Astrocyte (in vitro differentiated cells and primary cell): ENCODE measurements around the gene PACRG. TPM values are rescaled to one million over a fixed set of nuclear protein-coding genes. Genes with fewer than 3 reads are reported as not detected.

ENCODE experiments used
- DNase-seq: peaks from one replicate; pipeline ENCODE4 v3.0.0-alpha.2; 2010; ENCODE audit warnings: low read depth
- FAIRE-seq: peaks from 2 replicates; lab custom pipeline; 2011; peaks lifted over from hg19 to GRCh38; lab: Jason Lieb, UNC
- H2AFZ ChIP-seq: 2 replicates; pipeline ENCODE4 v1.6.0; 2012; ENCODE audit warnings: low read depth, low read length, inconsistent platforms
- H3K27ac ChIP-seq: 2 replicates; pipeline ENCODE4 v1.5.1; 2011; ENCODE audit warnings: low read depth, low read length, inconsistent platforms
- H3K27me3 ChIP-seq: 2 replicates; pipeline ENCODE4 v1.6.0; 2011; ENCODE audit warnings: low read length, inconsistent platforms; ENCODE audit not compliant: insufficient read depth
- H3K36me3 ChIP-seq: 2 replicates; pipeline ENCODE4 v1.5.1; 2011; ENCODE audit warnings: low read length, inconsistent platforms; ENCODE audit not compliant: insufficient read depth
- H3K4me1 ChIP-seq: 2 replicates; pipeline ENCODE4 v1.5.1; 2011; ENCODE audit warnings: low read length, inconsistent platforms; ENCODE audit not compliant: insufficient read depth
- H3K4me2 ChIP-seq: 2 replicates; pipeline ENCODE4 v1.6.0; 2012; ENCODE audit warnings: low read length, inconsistent platforms
- H3K4me3 ChIP-seq: 2 replicates; pipeline ENCODE4 v1.5.1; 2011; ENCODE audit warnings: low read depth, mild to moderate bottlenecking, low read length, inconsistent platforms; ENCODE audit not compliant: insufficient read depth
- H3K79me2 ChIP-seq: 2 replicates; pipeline ENCODE4 v1.6.0; 2012; ENCODE audit warnings: mild to moderate bottlenecking, low read length, inconsistent platforms; ENCODE audit not compliant: insufficient read depth
- H3K9ac ChIP-seq: 2 replicates; pipeline ENCODE4 v1.6.0; 2012; ENCODE audit warnings: mild to moderate bottlenecking, low read length, inconsistent platforms
- H3K9me3 ChIP-seq: 2 replicates; pipeline ENCODE4 v1.5.1; 2012; ENCODE audit warnings: low read depth, mild to moderate bottlenecking, low read length, inconsistent platforms; ENCODE audit not compliant: insufficient read depth
- H4K20me1 ChIP-seq: 2 replicates; pipeline ENCODE4 v1.6.0; 2012; ENCODE audit warnings: low read length, inconsistent platforms; ENCODE audit not compliant: insufficient read depth
- H3K27ac Mint-ChIP-seq: one replicate; pipeline ENCODE4 v1.8.0; 2021; ENCODE audit warnings: mild to moderate bottlenecking, mixed read lengths; ENCODE audit not compliant: unreplicated experiment
- H3K27me3 Mint-ChIP-seq: one replicate; pipeline ENCODE4 v1.8.0; 2021; ENCODE audit warnings: low read depth, mixed read lengths; ENCODE audit not compliant: unreplicated experiment
- H3K36me3 Mint-ChIP-seq: one replicate; pipeline ENCODE4 v1.8.0; 2021; ENCODE audit warnings: low read depth, mixed read lengths; ENCODE audit not compliant: unreplicated experiment
- H3K4me1 Mint-ChIP-seq: one replicate; pipeline ENCODE4 v1.8.0; 2021; ENCODE audit warnings: low read depth, mixed read lengths; ENCODE audit not compliant: unreplicated experiment
- H3K4me3 Mint-ChIP-seq: one replicate; pipeline ENCODE4 v1.8.0; 2021; ENCODE audit warnings: mild to moderate bottlenecking, moderate library complexity, mixed read lengths; ENCODE audit not compliant: unreplicated experiment
- H3K9me3 Mint-ChIP-seq: one replicate; pipeline ENCODE4 v1.8.0; 2021; ENCODE audit warnings: mild to moderate bottlenecking, mixed read lengths; ENCODE audit not compliant: unreplicated experiment
- EZH2 ChIP-seq: IDR thresholded peaks from 2 replicates; pipeline ENCODE4 v1.6.1; 2012; ENCODE audit warnings: mild to moderate bottlenecking, low read length, inconsistent platforms; ENCODE audit not compliant: insufficient read depth
- total RNA-seq: library from RNA; stranded (reverse); gene quantifications from 2 replicates; pipeline ENCODE4 v1.2.1, GENCODE V29; 2021
- TF ChIP-seq, protein P1 (sequence below): IDR thresholded peaks from 2 replicates; pipeline ENCODE4 v1.5.1; 2011; ENCODE audit warnings: low read depth, mild to moderate bottlenecking, inconsistent platforms, low read length, moderate library complexity; ENCODE audit not compliant: insufficient read depth

The PACRG gene
- total RNA-seq, 1 donor from 2014 or later = not detected

GRCh38 chr6:163083141-163083540, 355.4 kb downstream of the PACRG start:
- Mint-ChIP-seq H3K36me3 (peaks cover 3% of the 10 kb centered on the region), H3K4me3 (no peak overlapping the region), H3K27me3 (peaks cover 15% of the 10 kb centered on the region), H3K27ac (no peak overlapping the region), H3K9me3 (peaks cover 6% of the 10 kb centered on the region), H3K4me1 (peaks cover 8% of the 10 kb centered on the region)
- Histone ChIP-seq H3K36me3 (no peaks in the 10 kb centered on the region), H3K27ac (no peak overlapping the region), H3K9me3 (no peaks in the 10 kb centered on the region), H2AFZ (no peak overlapping the region), H3K4me1 (peaks cover 3% of the 10 kb centered on the region), H3K79me2 (no peaks in the 10 kb centered on the region), H3K4me3 (no peak overlapping the region), H3K4me2 (no peak overlapping the region), H3K27me3 (no peaks in the 10 kb centered on the region), H3K9ac (no peak overlapping the region), H4K20me1 (no peaks in the 10 kb centered on the region)
- DNase-seq (no peak), FAIRE-seq (no peak)
- TF ChIP-seq EZH2 = no peak
- TF ChIP-seq, protein P1, sequence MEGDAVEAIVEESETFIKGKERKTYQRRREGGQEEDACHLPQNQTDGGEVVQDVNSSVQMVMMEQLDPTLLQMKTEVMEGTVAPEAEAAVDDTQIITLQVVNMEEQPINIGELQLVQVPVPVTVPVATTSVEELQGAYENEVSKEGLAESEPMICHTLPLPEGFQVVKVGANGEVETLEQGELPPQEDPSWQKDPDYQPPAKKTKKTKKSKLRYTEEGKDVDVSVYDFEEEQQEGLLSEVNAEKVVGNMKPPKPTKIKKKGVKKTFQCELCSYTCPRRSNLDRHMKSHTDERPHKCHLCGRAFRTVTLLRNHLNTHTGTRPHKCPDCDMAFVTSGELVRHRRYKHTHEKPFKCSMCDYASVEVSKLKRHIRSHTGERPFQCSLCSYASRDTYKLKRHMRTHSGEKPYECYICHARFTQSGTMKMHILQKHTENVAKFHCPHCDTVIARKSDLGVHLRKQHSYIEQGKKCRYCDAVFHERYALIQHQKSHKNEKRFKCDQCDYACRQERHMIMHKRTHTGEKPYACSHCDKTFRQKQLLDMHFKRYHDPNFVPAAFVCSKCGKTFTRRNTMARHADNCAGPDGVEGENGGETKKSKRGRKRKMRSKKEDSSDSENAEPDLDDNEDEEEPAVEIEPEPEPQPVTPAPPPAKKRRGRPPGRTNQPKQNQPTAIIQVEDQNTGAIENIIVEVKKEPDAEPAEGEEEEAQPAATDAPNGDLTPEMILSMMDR = no peak

DNA sequence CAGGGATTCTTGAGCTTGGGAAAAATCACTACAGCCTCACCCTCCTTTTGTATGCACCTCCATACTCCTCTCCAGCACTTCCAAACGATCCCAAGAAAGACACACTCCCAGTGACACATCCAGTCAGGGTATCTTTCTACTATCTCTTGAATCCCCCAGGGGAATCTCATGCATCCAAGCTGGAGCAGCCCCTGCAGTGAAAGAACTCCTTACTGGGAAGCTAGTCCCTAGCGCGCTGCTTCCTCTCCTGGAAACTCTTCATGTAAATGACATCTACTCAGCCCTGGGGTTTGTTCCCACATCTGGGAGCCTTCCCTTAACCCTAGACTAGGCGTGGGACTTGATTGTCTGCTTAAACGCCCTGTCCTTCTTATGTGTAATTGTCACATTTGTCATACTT, 357.7 kb downstream of the PACRG start:
- Histone ChIP-seq H3K4me2 (no peak overlapping the region), H3K4me3 (no peak overlapping the region), H3K4me1 (peaks cover 3% of the 10 kb centered on the region), H3K9me3 (no peaks in the 10 kb centered on the region), H3K27ac (no peak overlapping the region), H3K36me3 (no peaks in the 10 kb centered on the region), H3K79me2 (no peaks in the 10 kb centered on the region), H3K9ac (no peak overlapping the region), H3K27me3 (no peaks in the 10 kb centered on the region), H2AFZ (no peak overlapping the region), H4K20me1 (no peaks in the 10 kb centered on the region)
- Mint-ChIP-seq H3K4me3 (no peak overlapping the region), H3K9me3 (peaks cover 6% of the 10 kb centered on the region), H3K4me1 (peaks cover 8% of the 10 kb centered on the region), H3K36me3 (peaks cover 3% of the 10 kb centered on the region), H3K27ac (no peak overlapping the region), H3K27me3 (peaks cover 19% of the 10 kb centered on the region)
- FAIRE-seq = no peak
- DNase-seq = no peak
- TF ChIP-seq, protein P1 = no peak
- TF ChIP-seq EZH2 = no peak

GRCh38 chr6:163085861-163086623, 358.3 kb downstream of the PACRG start:
- H2AFZ ChIP-seq = no peak overlapping the region
- peak overlapping the region; percentile 22 for H3K4me2 ChIP-seq
- no peaks in the 10 kb centered on the region for H3K36me3 ChIP-seq
- H3K79me2 ChIP-seq = no peaks in the 10 kb centered on the region
- H3K4me1 ChIP-seq = peaks cover 3% of the 10 kb centered on the region
- H4K20me1 ChIP-seq = no peaks in the 10 kb centered on the region
- no peak overlapping the region for H3K27ac ChIP-seq
- H3K4me1 Mint-ChIP-seq = peaks cover 8% of the 10 kb centered on the region
- H3K9me3 ChIP-seq = no peaks in the 10 kb centered on the region
- peak overlapping the region; percentile 21 for H3K27ac Mint-ChIP-seq
- no peak for DNase-seq
- no peak for FAIRE-seq
- no peak overlapping the region for H3K4me3 Mint-ChIP-seq
- TF ChIP-seq, protein P1 = no peak
- TF ChIP-seq EZH2 = no peak
- H3K9me3 Mint-ChIP-seq = peaks cover 6% of the 10 kb centered on the region
- H3K9ac ChIP-seq = no peak overlapping the region
- H3K4me3 ChIP-seq = no peak overlapping the region
- H3K36me3 Mint-ChIP-seq = peaks cover 3% of the 10 kb centered on the region
- no peaks in the 10 kb centered on the region for H3K27me3 ChIP-seq
- peaks cover 19% of the 10 kb centered on the region for H3K27me3 Mint-ChIP-seq
